ENCODE measurements around the gene BRD1. TPM values are rescaled to one million over a fixed set of nuclear protein-coding genes. Genes with fewer than 3 reads are reported as not detected.
A peak's percentile ranks its signal among the peaks of the same experiment; 100 is the strongest.
"Not testable (repeated sequence)": the region's sequence is repeated elsewhere in the genome, so short reads cannot be mapped to it uniquely, and the experiment has no call there.

BRD1 gene
- total and polyA plus RNA-seq, 2 donors: 18.2 to 43.6 TPM

GRCh38 chr22:49821741-49822140 is 5.9 kb downstream of the BRD1 start:
- H3K4me3 ChIP-seq (ENCODE audit: low read length in 2 of 2); H3K27ac ChIP-seq (ENCODE audit: low read depth in 1 of 2, low read length in 1 of 2); H3K27me3 ChIP-seq (ENCODE audit: control insufficient read depth in 2 of 2, insufficient read depth in 1 of 2, low read length in 1 of 2); DNase-seq (ENCODE audit: low read depth in 6 of 9, low spot score in 9 of 9); H3K9me3 ChIP-seq (ENCODE audit: control insufficient read depth in 2 of 2, insufficient read depth in 1 of 2, low read length in 1 of 2): not testable (repeated sequence)
- WGBS: 95% methylated on average over 11 of the region's 11 CpGs
- Histone ChIP-seq H3K36me3 (ENCODE audit: control insufficient read depth in 2 of 2, insufficient read depth in 2 of 2, low read length in 1 of 2) (peaks cover 57 to 74% of the 10 kb centered on the region in 2 donors), H3K4me1 (ENCODE audit: control insufficient read depth in 2 of 2, insufficient read depth in 2 of 2, low read length in 2 of 2) (peaks cover 15 to 21% of the 10 kb centered on the region in 2 donors)

DNA sequence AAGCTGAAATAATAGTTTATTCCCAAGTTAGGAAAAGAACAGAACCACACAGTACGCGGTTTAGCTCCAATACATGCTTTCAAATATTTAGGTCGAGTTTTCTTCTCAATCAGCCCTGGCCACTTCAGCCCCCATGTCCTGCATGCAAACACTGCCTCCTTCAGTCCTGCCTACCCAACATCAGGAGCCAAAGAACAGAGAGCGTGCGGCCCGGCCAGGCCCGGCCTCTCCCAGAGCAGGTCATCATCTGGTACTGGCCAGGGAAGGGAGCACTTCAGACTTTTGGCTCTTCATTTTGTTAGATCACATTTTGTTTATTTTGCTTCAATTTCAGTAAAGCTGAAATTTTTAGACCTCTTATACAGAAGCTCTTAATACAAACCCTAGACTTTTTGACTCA is 6.7 kb downstream of the BRD1 start:
- H3K27me3 ChIP-seq (ENCODE audit: control insufficient read depth in 2 of 2, insufficient read depth in 1 of 2, low read length in 1 of 2): no peaks in the 10 kb centered on the region
- H3K27ac ChIP-seq (ENCODE audit: low read depth in 1 of 2, low read length in 1 of 2): no peak overlapping the region
- no peak overlapping the region for H3K4me3 ChIP-seq (ENCODE audit: low read length in 2 of 2)
- WGBS: 94% methylated on average over 7 of the region's 7 CpGs
- no peak for DNase-seq (ENCODE audit: low read depth in 6 of 9, low spot score in 9 of 9)
- peaks cover 62 to 79% of the 10 kb centered on the region in 2 donors for H3K36me3 ChIP-seq (ENCODE audit: control insufficient read depth in 2 of 2, insufficient read depth in 2 of 2, low read length in 1 of 2)
- peaks cover 0 to 1% of the 10 kb centered on the region in 2 donors for H3K9me3 ChIP-seq (ENCODE audit: control insufficient read depth in 2 of 2, insufficient read depth in 1 of 2, low read length in 1 of 2)
- peaks cover 14 to 16% of the 10 kb centered on the region in 2 donors for H3K4me1 ChIP-seq (ENCODE audit: control insufficient read depth in 2 of 2, insufficient read depth in 2 of 2, low read length in 2 of 2)

GRCh38 chr22:49817359-49817758 is 10.3 kb downstream of the BRD1 start:
- Histone ChIP-seq H3K4me1 (ENCODE audit: control insufficient read depth in 2 of 2, insufficient read depth in 2 of 2, low read length in 2 of 2) (no peaks in the 10 kb centered on the region), H3K4me3 (ENCODE audit: low read length in 2 of 2) (no peak overlapping the region), H3K27ac (ENCODE audit: low read depth in 1 of 2, low read length in 1 of 2) (no peak overlapping the region), H3K9me3 (ENCODE audit: control insufficient read depth in 2 of 2, insufficient read depth in 1 of 2, low read length in 1 of 2) (no peaks in the 10 kb centered on the region), H3K36me3 (ENCODE audit: control insufficient read depth in 2 of 2, insufficient read depth in 2 of 2, low read length in 1 of 2) (peaks cover 65 to 69% of the 10 kb centered on the region in 2 donors), H3K27me3 (ENCODE audit: control insufficient read depth in 2 of 2, insufficient read depth in 1 of 2, low read length in 1 of 2) (no peaks in the 10 kb centered on the region)
- DNase-seq (ENCODE audit: low read depth in 6 of 9, low spot score in 9 of 9): no peak
- 98% methylated on average over 3 of the region's 3 CpGs for WGBS

- 96% methylated on average over 15 of the region's 15 CpGs for WGBS
- Histone ChIP-seq H3K36me3 (ENCODE audit: control insufficient read depth in 2 of 2, insufficient read depth in 2 of 2, low read length in 1 of 2) (peaks cover 54 to 57% of the 10 kb centered on the region in 2 donors), H3K27ac (ENCODE audit: low read depth in 1 of 2, low read length in 1 of 2) (no peak overlapping the region), H3K4me3 (ENCODE audit: low read length in 2 of 2) (no peak overlapping the region), H3K4me1 (ENCODE audit: control insufficient read depth in 2 of 2, insufficient read depth in 2 of 2, low read length in 2 of 2) (peaks cover 0 to 3% of the 10 kb centered on the region in 2 donors), H3K27me3 (ENCODE audit: control insufficient read depth in 2 of 2, insufficient read depth in 1 of 2, low read length in 1 of 2) (no peaks in the 10 kb centered on the region), H3K9me3 (ENCODE audit: control insufficient read depth in 2 of 2, insufficient read depth in 1 of 2, low read length in 1 of 2) (no peaks in the 10 kb centered on the region)
- DNase-seq (ENCODE audit: low read depth in 6 of 9, low spot score in 9 of 9): no peak
Observed at GRCh38 chr22:49815641-49816091, 12.0 kb downstream of the BRD1 start.

- peaks cover 46 to 51% of the 10 kb centered on the region in 2 donors for H3K36me3 ChIP-seq (ENCODE audit: control insufficient read depth in 2 of 2, insufficient read depth in 2 of 2, low read length in 1 of 2)
- WGBS: 92% methylated on average over 8 of the region's 8 CpGs
- H3K9me3 ChIP-seq (ENCODE audit: control insufficient read depth in 2 of 2, insufficient read depth in 1 of 2, low read length in 1 of 2): no peaks in the 10 kb centered on the region
- H3K4me3 ChIP-seq (ENCODE audit: low read length in 2 of 2): no peak overlapping the region
- H3K27me3 ChIP-seq (ENCODE audit: control insufficient read depth in 2 of 2, insufficient read depth in 1 of 2, low read length in 1 of 2): no peaks in the 10 kb centered on the region
- DNase-seq (ENCODE audit: low read depth in 6 of 9, low spot score in 9 of 9): no peak
- no peak overlapping the region for H3K27ac ChIP-seq (ENCODE audit: low read depth in 1 of 2, low read length in 1 of 2)
- H3K4me1 ChIP-seq (ENCODE audit: control insufficient read depth in 2 of 2, insufficient read depth in 2 of 2, low read length in 2 of 2): peaks cover 0 to 3% of the 10 kb centered on the region in 2 donors
Observed at GRCh38 chr22:49814856-49815255, 12.8 kb downstream of the BRD1 start.

- no peak for DNase-seq (ENCODE audit: low read depth in 6 of 9, low spot score in 9 of 9)
- Histone ChIP-seq H3K4me1 (ENCODE audit: control insufficient read depth in 2 of 2, insufficient read depth in 2 of 2, low read length in 2 of 2) (peaks cover 0 to 3% of the 10 kb centered on the region in 2 donors), H3K4me3 (ENCODE audit: low read length in 2 of 2) (no peak overlapping the region), H3K9me3 (ENCODE audit: control insufficient read depth in 2 of 2, insufficient read depth in 1 of 2, low read length in 1 of 2) (no peaks in the 10 kb centered on the region), H3K27me3 (ENCODE audit: control insufficient read depth in 2 of 2, insufficient read depth in 1 of 2, low read length in 1 of 2) (no peaks in the 10 kb centered on the region), H3K36me3 (ENCODE audit: control insufficient read depth in 2 of 2, insufficient read depth in 2 of 2, low read length in 1 of 2) (peaks cover 45 to 51% of the 10 kb centered on the region in 2 donors), H3K27ac (ENCODE audit: low read depth in 1 of 2, low read length in 1 of 2) (no peak overlapping the region)
- 51% methylated on average over 14 of the region's 14 CpGs for whole genome bisulfite sequencing
Observed at GRCh38 chr22:49814164-49814686, 13.4 kb downstream of the BRD1 start.

- 98% methylated on average over 11 of the region's 11 CpGs for WGBS
- Histone ChIP-seq H3K4me3 (ENCODE audit: low read length in 2 of 2) (no peak overlapping the region), H3K9me3 (ENCODE audit: control insufficient read depth in 2 of 2, insufficient read depth in 1 of 2, low read length in 1 of 2) (no peaks in the 10 kb centered on the region), H3K27ac (ENCODE audit: low read depth in 1 of 2, low read length in 1 of 2) (no peak overlapping the region), H3K27me3 (ENCODE audit: control insufficient read depth in 2 of 2, insufficient read depth in 1 of 2, low read length in 1 of 2) (no peaks in the 10 kb centered on the region), H3K4me1 (ENCODE audit: control insufficient read depth in 2 of 2, insufficient read depth in 2 of 2, low read length in 2 of 2) (peaks cover 3 to 4% of the 10 kb centered on the region in 2 donors), H3K36me3 (ENCODE audit: control insufficient read depth in 2 of 2, insufficient read depth in 2 of 2, low read length in 1 of 2) (peaks cover 38 to 46% of the 10 kb centered on the region in 2 donors)
- no peak for DNase-seq (ENCODE audit: low read depth in 6 of 9, low spot score in 9 of 9)
Observed at GRCh38 chr22:49812838-49813237, 14.8 kb downstream of the BRD1 start.

DNA sequence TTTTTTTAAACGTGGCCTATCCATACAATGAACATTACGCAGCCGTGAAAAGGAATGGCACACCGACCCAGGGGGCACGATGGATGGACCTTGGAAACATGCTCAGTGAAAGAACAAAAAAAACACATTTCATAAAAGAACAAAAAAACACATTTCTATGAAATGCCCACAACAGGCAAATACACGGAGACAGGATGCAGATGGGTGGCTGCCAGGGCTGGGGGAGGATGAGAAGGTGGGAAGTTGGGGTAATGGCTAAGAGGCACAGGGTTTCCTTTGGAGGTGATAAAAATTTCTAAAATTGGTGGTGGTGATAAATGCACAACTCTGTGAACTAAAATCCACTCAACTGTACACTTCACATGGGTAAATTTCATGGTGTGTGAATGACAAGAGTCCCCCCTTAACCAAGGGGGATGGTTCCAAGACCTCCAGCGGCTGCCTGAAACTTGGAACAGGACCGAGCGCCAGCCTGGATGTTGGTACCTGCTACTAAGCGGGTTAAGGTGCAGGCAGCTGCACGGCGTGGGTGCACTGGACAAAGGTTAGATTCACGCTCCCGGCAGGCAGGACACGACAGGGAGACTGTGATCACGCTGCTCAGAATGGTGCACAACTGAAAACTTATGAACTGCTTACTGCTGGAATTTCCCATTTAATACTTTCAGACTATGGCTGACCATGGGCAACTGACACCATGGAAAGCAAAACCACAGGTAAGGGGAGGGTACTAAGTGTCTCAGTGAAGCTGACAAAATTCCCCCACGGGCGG is 16.5 kb downstream of the BRD1 start:
- Histone ChIP-seq H3K4me3 (ENCODE audit: low read length in 2 of 2) (no peak overlapping the region), H3K9me3 (ENCODE audit: control insufficient read depth in 2 of 2, insufficient read depth in 1 of 2, low read length in 1 of 2) (no peaks in the 10 kb centered on the region), H3K4me1 (ENCODE audit: control insufficient read depth in 2 of 2, insufficient read depth in 2 of 2, low read length in 2 of 2) (peaks cover 6 to 7% of the 10 kb centered on the region in 2 donors), H3K36me3 (ENCODE audit: control insufficient read depth in 2 of 2, insufficient read depth in 2 of 2, low read length in 1 of 2) (peaks cover 27 to 38% of the 10 kb centered on the region in 2 donors), H3K27ac (ENCODE audit: low read depth in 1 of 2, low read length in 1 of 2) (peak overlapping the region in 1 of 2 donors; percentile 18), H3K27me3 (ENCODE audit: control insufficient read depth in 2 of 2, insufficient read depth in 1 of 2, low read length in 1 of 2) (no peaks in the 10 kb centered on the region)
- WGBS: 35% methylated on average over 18 of the region's 18 CpGs
- DNase-seq (ENCODE audit: low read depth in 6 of 9, low spot score in 9 of 9): no peak

DNA sequence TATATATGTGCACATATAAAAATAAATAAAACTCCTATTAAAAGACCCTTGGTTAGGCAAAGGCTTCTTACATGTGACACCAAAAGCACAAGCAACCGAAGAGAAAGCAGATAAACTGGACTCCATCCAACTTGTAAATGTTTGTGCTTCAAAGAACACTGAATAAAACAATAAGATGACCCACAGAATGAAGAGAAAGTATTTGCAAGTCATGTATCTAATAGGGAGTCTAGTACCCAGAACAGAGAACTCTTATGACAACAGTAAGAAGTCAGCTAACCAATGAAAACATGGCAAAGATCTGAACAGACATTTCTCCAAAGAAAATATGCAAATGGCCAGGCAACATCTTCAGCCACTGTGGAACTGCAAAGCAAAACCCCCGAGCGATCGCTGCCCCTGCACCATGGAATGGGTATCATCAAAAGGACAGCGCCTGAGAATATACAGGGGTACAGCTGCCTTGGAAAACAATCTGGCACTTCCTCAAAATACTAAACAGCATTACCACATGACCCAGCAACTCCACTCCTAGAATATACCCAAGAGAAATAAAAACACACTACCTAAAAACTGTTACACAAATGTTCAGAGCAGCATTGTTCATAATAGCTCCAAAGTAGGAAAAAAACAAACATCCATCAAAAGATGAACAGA is 17.2 kb downstream of the BRD1 start:
- Histone ChIP-seq H3K4me3 (ENCODE audit: low read length in 2 of 2) (no peak overlapping the region), H3K27me3 (ENCODE audit: control insufficient read depth in 2 of 2, insufficient read depth in 1 of 2, low read length in 1 of 2) (no peaks in the 10 kb centered on the region), H3K4me1 (ENCODE audit: control insufficient read depth in 2 of 2, insufficient read depth in 2 of 2, low read length in 2 of 2) (peaks cover 7% of the 10 kb centered on the region in 2 donors), H3K9me3 (ENCODE audit: control insufficient read depth in 2 of 2, insufficient read depth in 1 of 2, low read length in 1 of 2) (no peaks in the 10 kb centered on the region), H3K27ac (ENCODE audit: low read depth in 1 of 2, low read length in 1 of 2) (no peak overlapping the region), H3K36me3 (ENCODE audit: control insufficient read depth in 2 of 2, insufficient read depth in 2 of 2, low read length in 1 of 2) (peaks cover 20 to 31% of the 10 kb centered on the region in 2 donors)
- WGBS: 80% methylated on average over 5 of the region's 5 CpGs
- DNase-seq (ENCODE audit: low read depth in 6 of 9, low spot score in 9 of 9): no peak

Measured in thymus (tissue), 11 donors.